GM12892 (cell line): Measurements from ENCODE around the gene CBX2.

Experiments
- POLR2A ChIP-seq: IDR thresholded peaks from 2 replicates; pipeline ENCODE4 v1.6.1; 2011; ENCODE audit warnings: low read depth, low read length, control low read depth
- POLR2AphosphoS5 ChIP-seq: IDR thresholded peaks from 2 replicates; pipeline ENCODE4 v1.6.1; 2011; ENCODE audit warnings: low read depth, low read length, control low read depth

GRCh38 chr17:79743614-79744013 lies 34.3 kb upstream of the CBX2 start:
- no peak for TF ChIP-seq POLR2A
- TF ChIP-seq POLR2AphosphoS5: no peak
